ENCODE results near the gene CYBC1. TPM values are rescaled to one million over a fixed set of nuclear protein-coding genes. Genes with fewer than 3 reads are reported as not detected.
A peak's percentile ranks its signal among the peaks of the same experiment; 100 is the strongest.

CYBC1 gene
- polyA plus RNA-seq, 3 donors, result 160 to 225 (median 217) TPM

DNA sequence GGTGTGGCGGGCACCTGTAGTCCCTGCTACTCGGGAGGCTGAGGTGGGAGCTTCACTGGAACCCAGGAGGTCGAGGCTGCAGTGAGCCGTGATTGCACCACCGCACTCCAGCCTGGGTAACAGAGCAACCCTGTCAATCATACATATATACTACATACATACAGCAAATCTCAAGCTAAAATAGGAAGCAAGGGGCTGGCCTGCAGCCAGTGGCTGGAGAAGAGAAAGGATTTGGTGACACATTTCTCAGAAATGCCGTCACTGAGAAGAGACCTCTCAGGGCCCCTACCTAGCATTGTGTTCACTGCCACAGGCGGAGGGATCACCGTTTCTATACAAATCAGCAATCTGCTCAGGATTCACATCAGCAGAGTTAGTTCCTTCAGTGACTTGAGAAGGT is 24.9 kb upstream of the CYBC1 start:
- H3K27me3 Mint-ChIP-seq (ENCODE audit: low read depth in 3 of 3), result no peaks in the 10 kb centered on the region

GRCh38 chr17:82474223-82475010 is 23.9 kb upstream of the CYBC1 start:
- no peak overlapping the region for H3K4me3 Mint-ChIP-seq
- peaks cover 71 to 87% of the 10 kb centered on the region in 2 donors for H3K36me3 ChIP-seq (replicated peaks in 1 of 2; ENCODE audit: control insufficient read depth in 1 of 2, insufficient read depth in 2 of 2, low read length in 2 of 2)

More for the DNA sequence above, 24.9 kb upstream of the CYBC1 start:
- WGBS (ENCODE audit: insufficient coverage), result 100% methylated on average over 3 of the region's 8 CpGs
- no peaks in the 10 kb centered on the region for H3K4me1 ChIP-seq (ENCODE audit: control insufficient read depth in 1 of 2, insufficient read depth in 2 of 2, low read length in 2 of 2)
- H4K20me1 ChIP-seq (ENCODE audit: insufficient read depth, low read length), result peaks cover 15% of the 10 kb centered on the region
- H3K9me3 Mint-ChIP-seq, result peaks cover 0 to 4% (median 0%) of the 10 kb centered on the region in 7 donors
- H2AFZ ChIP-seq (ENCODE audit: insufficient read depth, low read depth, low read length, poor library complexity, severe bottlenecking), result no peak overlapping the region
- DNase-seq, result no peak
- H3K4me3 ChIP-seq (replicated peaks in 1 of 3; ENCODE audit: low read depth in 2 of 3, low read length in 3 of 3), result no peak overlapping the region
- peaks cover 2% of the 10 kb centered on the region for H3K4me1 Mint-ChIP-seq
- no peaks in the 10 kb centered on the region for H3K79me2 ChIP-seq (ENCODE audit: insufficient read depth, low read length)
- no peak overlapping the region for H3K27ac ChIP-seq (ENCODE audit: low read depth in 1 of 2, low read length in 2 of 2)
- H3K27ac Mint-ChIP-seq, result peak overlapping the region in 2 of 7 donors; percentile 50 to 57
- intact Hi-C loops (cut with micrococcal nuclease), result no loop called here
- H3K4me3 Mint-ChIP-seq, result no peak overlapping the region
- no peaks in the 10 kb centered on the region for H3K27me3 ChIP-seq (ENCODE audit: control insufficient read depth in 2 of 2, insufficient read depth in 2 of 2, low read length in 2 of 2)
- TF ChIP-seq CTCF (IDR thresholded peaks at IDR 0.05), result no peak
- no peak overlapping the region for H3K4me2 ChIP-seq (replicated peaks; ENCODE audit: extremely low read depth, low read length, poor library complexity, severe bottlenecking)
- H3K9ac ChIP-seq (ENCODE audit: insufficient read depth, low read length, poor library complexity, severe bottlenecking), result no peak overlapping the region
- peaks cover 73 to 87% of the 10 kb centered on the region in 2 donors for H3K36me3 ChIP-seq (replicated peaks in 1 of 2; ENCODE audit: control insufficient read depth in 1 of 2, insufficient read depth in 2 of 2, low read length in 2 of 2)
- peaks cover 64 to 89% of the 10 kb centered on the region in 2 donors for H3K36me3 Mint-ChIP-seq
- H3K9me3 ChIP-seq (replicated peaks in 1 of 2; ENCODE audit: control insufficient read depth in 1 of 2, insufficient read depth in 1 of 2, low read length in 2 of 2), result no peaks in the 10 kb centered on the region

More at GRCh38 chr17:82474223-82475010, 23.9 kb upstream of the CYBC1 start:
- Histone ChIP-seq H3K4me1 (ENCODE audit: control insufficient read depth in 1 of 2, insufficient read depth in 2 of 2, low read length in 2 of 2) (no peaks in the 10 kb centered on the region), H3K27me3 (ENCODE audit: control insufficient read depth in 2 of 2, insufficient read depth in 2 of 2, low read length in 2 of 2) (no peaks in the 10 kb centered on the region), H2AFZ (ENCODE audit: insufficient read depth, low read depth, low read length, poor library complexity, severe bottlenecking) (no peak overlapping the region), H3K4me3 (replicated peaks in 1 of 3; ENCODE audit: low read depth in 2 of 3, low read length in 3 of 3) (no peak overlapping the region), H3K9ac (ENCODE audit: insufficient read depth, low read length, poor library complexity, severe bottlenecking) (no peak overlapping the region), H3K27ac (ENCODE audit: low read depth in 1 of 2, low read length in 2 of 2) (no peak overlapping the region), H3K79me2 (ENCODE audit: insufficient read depth, low read length) (no peaks in the 10 kb centered on the region), H4K20me1 (ENCODE audit: insufficient read depth, low read length) (peaks cover 15% of the 10 kb centered on the region), H3K9me3 (replicated peaks in 1 of 2; ENCODE audit: control insufficient read depth in 1 of 2, insufficient read depth in 1 of 2, low read length in 2 of 2) (no peaks in the 10 kb centered on the region), H3K4me2 (replicated peaks; ENCODE audit: extremely low read depth, low read length, poor library complexity, severe bottlenecking) (no peak overlapping the region)
- H3K36me3 Mint-ChIP-seq, result peaks cover 61 to 87% of the 10 kb centered on the region in 2 donors
- no peak for TF ChIP-seq CTCF (IDR thresholded peaks at IDR 0.05)
- no peaks in the 10 kb centered on the region for H3K27me3 Mint-ChIP-seq (ENCODE audit: low read depth in 3 of 3)
- intact Hi-C loops (cut with micrococcal nuclease), result no loop called here
- no peak overlapping the region for H3K27ac Mint-ChIP-seq
- DNase-seq, result no peak
- H3K4me1 Mint-ChIP-seq, result peaks cover 2% of the 10 kb centered on the region
- H3K9me3 Mint-ChIP-seq, result peaks cover 0 to 4% (median 0%) of the 10 kb centered on the region in 7 donors
- WGBS (ENCODE audit: insufficient coverage), result 96% methylated on average over 4 of the region's 11 CpGs
